ENCODE measurements around the gene CCDC121.
"Not testable (repeated sequence)": the region's sequence is repeated elsewhere in the genome, so short reads cannot be mapped to it uniquely, and the experiment has no call there.

- not testable (repeated sequence) for TF ChIP-seq CTCF, POLR2A (IDR thresholded peaks at IDR 0.05)
Measured at GRCh38 chr2:27630257-27630656, 1.4 kb upstream of the CCDC121 start.

Measured in uterus (tissue), 2 donors.